HG02588 (cell line): ENCODE measurements around the gene CEP290.
"Not testable (repeated sequence)": the region's sequence is repeated elsewhere in the genome, so short reads cannot be mapped to it uniquely, and the experiment has no call there.

Source experiments
- ATAC-seq: cut with Tn5 transposase; IDR thresholded peaks from one replicate; pipeline ENCODE4 v1.9.1; 2021; ENCODE audit warnings: mild to moderate bottlenecking, moderate library complexity; ENCODE audit not compliant: unreplicated experiment

CEP290 gene

DNA sequence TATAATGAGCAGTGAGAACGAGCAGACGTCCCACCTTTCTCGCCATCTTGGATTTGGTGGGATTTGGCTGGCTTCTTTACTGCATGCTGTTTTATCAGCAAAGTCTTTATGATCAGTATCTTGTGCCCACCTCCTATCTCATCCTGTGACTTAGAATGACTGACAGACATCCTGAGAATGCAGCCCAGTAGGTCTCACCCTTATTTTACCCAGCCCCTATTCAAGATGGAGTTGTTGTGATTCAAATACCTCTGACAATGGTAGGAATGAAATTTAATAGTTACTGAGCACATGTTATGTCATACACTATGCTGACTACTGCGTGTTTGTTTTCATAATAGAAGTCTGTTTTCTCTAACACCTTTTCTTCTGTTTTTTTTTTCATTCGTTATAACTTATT, 2.1 kb upstream of the CEP290 start:
- ATAC-seq, result no peak

DNA sequence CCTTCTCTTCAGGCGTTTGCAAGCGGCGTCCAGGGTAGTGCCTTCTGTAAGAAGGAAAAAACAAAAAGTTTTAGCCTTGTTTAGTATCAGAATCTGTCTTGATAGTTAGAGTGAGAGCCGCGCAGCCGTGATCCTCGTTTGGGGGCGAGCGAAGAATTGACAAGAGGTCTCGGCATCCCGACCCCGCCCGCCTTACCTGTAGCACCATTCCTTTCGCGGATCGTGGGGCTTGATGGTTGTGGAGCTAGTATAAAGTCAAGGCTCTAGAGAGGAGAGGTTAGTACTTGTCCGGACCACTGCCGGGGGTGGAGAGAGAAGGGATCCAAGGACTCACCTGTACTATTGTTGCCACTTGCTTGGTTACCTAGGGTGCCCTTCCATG, 713 bp upstream of the CEP290 start:
- ATAC-seq, result no peak

DNA sequence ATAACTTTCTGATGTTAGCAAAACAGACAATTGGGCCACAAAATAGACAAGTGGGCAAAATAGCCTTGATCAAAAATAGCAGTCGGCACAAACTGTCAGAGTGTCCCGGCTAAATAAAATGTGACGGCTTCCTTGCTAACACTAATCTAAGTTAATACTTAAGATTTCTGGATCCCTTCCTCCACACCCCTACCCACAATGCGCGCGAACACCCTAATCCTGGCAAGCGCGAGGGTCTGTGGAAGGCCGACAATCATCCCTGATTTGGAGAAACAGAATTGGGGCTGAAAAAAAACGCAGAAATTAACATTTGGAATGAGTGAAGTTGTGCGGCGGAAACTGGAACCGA, 489 bp downstream of the CEP290 start:
- ATAC-seq, result no peak

DNA sequence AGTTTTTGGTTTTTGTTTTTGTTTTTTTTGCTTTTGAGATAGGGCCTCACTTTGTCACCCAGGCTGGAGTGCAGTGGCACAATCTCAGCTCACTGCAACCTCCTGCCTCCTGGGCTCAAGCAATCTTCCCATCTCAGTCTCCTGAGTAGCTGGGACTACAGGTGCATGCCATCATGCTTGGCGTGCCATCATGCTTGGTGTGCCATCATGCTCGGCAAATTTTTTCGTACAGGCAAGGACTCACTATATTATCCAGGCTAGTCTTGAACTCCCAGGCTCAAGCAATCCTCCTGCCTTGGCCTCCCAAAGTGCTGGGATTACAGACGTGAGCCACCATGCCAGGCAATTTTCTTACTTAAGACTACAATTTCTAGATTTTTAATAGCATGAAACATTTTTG, 2.2 kb downstream of the CEP290 start:
- not testable (repeated sequence) for ATAC-seq

DNA sequence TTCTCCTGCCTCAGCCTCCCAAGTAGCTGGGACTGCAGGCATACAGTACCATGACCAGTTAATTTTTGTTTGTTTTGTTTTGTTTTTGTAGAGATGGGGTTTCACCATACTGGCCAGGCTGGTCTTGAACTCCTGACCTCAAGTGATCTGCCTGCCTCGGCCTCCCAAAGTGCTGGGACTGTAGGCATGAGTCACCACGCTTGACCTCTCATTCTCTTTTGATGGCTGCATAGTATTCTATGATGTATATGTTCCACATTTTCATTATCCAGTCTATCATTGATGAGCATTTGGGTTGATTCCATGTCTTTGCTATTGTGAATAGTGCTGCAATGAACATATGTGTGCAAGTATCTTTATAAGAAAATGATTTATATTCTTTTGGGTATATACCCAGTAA, 8.7 kb downstream of the CEP290 start:
- ATAC-seq, result not testable (repeated sequence)

DNA sequence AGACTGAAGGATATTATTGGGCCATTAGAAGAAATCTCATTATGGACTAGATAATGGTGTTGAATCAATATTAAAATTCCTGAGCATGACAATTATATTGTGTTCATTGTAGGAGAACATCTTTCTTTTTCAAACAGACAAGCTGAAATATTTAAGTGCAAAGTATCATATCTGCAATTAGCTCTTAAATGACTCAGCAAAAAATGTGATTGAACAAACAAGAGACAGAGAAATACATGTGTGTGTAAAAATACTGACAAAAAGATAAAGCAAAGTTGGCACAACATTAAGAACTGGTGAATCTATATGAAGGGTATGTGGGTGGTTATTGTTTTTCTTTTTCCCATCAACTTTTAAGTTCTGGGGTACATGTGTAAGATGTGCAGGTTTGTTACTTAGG, 9.5 kb downstream of the CEP290 start:
- no peak for ATAC-seq

DNA sequence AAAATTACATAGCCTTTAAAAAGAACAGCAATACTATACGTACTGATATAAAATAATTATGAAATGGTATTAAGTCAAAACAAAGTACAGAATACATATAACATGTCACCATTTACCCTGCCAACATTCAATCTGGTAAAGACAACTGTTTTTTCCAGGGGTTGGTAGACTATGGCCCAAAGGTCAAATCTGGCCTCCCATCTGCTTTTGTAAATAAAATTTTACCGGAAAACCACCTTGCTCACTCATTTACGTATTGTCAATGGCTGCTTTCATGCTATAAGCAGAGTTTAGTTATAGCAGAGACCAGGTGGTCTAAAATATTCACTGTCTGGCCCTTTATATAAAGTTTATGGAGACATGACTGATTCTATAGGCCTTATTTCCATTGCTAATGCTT, 14.0 kb downstream of the CEP290 start:
- ATAC-seq, result no peak

DNA sequence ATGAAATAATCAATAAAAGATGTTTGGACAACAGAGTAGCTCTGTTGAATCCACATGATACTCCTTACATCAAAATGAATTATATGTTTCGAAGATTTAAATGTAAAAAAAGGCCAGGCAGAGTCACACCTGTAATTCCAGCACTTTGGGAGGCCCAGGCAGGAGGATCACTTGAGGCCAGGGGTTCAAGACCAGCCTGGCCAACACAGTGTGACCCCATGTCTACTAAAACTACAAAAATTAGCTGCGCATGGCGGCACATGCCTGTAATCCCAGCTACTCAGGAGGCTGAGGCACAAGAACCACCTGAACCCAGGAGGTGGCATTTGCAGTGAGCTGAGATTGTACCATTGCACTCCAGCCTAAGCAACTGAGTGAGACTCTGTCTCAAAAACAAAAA, 14.8 kb downstream of the CEP290 start:
- no peak for ATAC-seq

DNA sequence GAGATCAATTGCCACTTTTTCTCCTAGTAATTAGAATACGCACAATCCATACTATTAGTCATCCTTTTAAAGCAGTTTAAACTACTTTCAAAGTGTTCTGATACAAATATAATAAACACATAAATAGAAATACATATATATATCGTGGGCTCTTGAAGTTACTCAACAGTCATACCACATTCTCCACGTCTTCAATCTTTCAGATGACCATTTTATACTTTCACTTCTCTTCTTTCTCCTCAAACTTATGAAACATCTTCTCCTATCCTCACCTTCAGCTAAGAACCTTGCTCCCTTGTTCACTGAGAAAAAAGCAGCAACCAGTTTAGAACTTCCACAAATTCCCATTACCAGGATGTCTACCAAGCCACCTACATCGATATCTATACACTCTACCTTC, 19.2 kb downstream of the CEP290 start:
- no peak for ATAC-seq

DNA sequence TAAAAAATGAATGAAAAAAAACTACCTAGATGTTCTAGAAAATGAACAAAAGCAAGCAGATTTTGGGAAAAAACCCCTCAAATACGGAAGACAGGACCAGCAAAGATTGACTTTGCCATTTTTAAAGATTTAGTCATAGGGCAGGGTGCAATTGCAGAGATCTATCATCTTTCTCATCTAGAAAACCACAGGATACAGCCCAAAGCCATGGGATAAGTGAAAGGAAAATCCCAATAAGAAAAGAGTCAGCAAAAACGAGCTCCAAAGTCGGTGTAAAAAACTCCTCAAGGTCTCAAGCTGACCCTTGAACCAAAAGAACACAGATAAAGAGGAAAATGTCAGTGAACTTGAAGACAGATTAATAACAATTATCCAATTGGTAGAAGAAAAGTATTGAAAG, 28.0 kb downstream of the CEP290 start:
- no peak for ATAC-seq

DNA sequence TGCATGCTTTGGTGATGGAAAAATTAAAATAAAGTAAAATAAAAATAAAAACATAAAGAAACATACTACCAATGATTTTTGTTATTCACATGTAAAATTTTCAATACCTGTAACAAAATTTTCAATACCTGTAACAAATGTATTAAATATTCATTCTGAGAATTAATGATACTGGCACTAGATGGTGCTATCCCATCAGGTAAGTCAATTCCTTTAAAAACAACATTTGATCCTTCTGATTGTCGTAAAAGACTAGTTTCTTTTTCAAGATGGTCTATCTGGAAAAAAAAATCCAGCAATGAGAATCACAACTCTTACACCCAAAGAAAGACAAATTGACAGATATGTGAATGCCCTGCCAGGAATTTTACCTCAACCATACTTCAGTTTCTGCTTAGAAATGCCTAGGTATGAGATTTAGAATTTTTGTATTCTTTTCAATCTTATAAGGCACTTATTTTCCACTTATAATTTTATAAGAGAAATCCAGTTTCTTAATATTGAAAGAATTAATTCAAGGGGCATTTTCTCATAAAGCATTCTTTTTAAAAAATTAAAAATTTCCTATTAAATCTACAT, 30.7 kb downstream of the CEP290 start:
- no peak for ATAC-seq

DNA sequence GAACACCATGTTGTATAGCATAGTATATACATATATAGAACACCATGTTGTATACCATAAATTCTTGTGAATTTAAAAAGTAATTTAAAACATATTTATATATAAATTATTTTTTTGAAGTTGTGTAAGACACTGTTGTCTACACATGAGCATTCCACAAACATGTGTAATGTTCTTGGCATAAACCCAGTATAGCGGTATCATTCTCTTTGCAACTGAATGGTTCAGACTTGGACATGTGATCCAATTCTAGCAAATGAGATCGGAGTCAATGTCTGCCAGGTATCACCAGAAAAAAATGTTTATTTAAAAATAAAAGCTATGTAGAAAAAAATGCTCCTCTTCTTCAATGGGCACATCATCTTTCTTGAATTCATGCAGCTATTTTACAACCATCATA, 33.9 kb downstream of the CEP290 start:
- no peak for ATAC-seq

DNA sequence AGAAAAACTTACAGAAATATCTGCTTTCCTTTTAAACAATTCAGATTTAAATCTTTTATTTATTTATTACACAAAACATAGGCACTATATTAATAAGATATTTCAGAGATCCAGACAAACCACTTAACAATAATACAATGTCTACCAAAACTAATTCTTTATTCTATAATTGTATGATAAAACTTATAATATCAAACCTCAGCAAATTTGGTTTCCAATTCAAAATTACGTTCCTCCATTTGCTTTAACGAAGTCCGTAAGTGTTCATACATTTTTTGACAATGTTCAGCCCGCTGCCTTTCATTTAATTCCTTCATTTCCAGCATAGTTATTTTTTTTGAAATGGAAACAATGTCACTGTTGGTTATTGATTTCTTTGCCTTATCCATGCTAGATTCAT, 48.3 kb downstream of the CEP290 start:
- ATAC-seq, result no peak

DNA sequence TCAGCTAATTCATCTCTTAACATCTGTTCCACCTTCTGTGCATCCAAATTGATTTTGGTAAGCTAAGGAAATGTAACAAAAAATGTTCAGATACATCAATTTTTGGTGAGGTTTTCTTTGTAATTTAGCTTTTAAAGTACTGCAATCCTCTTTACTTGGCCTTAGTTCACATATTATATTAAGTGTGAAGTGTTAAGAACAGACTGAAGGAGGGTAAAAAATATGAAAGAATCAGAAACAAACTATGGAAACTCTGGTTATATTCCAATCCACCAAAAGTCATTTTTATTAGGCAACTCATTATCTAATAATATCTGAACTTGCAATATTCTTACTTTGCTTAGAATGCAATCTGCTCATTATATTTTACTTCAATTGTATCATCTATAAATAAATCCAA, 49.1 kb downstream of the CEP290 start:
- ATAC-seq, result no peak

DNA sequence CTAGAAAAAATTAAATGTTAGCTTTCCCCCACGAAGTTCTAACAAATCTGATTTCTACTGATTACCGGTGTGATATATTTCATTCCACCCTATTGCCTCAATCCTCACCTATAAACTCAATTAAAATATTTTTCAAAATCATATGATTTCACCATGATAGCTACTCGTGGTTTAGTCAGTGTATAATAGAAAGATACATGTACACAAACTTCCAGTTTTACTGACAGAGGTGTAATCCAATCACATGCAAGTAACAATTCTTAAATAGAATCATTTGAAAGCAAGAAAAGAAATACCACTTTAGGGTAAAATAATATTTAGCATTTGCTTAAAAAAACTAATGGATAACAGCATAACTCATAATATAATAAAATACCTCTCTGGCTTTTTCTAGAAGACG, 57.7 kb downstream of the CEP290 start:
- no peak for ATAC-seq

DNA sequence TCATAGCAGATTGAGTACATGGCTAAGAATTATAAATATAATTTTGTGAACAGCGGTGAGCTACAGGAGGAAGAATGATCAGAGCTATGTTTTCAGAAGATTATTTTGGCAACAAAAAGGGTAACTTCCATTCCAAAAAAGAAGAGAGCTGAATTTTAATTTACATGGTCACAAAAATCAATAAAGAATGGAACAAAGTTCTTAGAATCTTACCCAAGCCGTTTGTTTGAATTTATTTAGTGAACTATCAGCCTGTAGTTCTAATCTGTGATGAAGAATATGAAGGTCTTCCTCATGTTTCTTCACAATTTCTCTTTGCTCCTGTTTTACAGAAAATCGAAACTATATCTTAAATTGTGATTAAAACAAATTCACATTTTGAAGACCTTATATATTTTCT, 58.3 kb downstream of the CEP290 start:
- ATAC-seq, result no peak

DNA sequence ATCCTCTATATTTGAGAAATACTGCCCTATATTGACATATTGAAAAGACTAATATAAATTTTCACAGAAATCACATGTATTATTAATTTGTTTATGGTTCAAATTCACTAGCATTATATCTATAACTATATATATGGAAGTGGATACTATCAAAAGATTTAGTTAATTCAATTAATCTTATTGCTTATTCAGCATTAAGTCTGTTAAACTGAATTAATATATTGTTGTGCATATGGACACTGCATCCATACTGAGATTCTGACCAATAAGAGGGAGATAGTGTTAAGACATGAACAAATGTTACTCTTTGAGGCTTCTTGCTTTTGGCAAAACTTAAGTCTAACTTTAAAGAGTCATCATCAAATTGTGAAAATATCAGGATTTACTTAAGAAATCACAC, 60.6 kb downstream of the CEP290 start:
- no peak for ATAC-seq

DNA sequence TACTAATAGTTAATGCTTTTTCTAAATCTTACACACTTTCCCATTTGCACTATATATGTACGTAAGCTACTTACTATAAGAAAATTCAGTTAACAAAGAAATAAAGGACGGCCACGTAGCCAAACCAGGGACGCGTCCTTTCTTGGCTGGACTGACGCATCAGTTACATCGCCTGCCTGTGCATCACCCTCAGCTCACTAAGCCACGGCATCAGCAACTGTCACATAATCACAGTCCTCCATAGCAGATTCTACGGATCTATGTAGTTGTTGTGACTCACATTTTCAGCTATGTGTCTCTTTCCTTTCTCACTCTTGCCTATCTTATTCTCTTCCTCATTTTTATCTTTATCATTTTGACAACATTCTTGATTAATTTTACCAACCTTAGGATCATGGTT, 74.6 kb downstream of the CEP290 start:
- no peak for ATAC-seq

DNA sequence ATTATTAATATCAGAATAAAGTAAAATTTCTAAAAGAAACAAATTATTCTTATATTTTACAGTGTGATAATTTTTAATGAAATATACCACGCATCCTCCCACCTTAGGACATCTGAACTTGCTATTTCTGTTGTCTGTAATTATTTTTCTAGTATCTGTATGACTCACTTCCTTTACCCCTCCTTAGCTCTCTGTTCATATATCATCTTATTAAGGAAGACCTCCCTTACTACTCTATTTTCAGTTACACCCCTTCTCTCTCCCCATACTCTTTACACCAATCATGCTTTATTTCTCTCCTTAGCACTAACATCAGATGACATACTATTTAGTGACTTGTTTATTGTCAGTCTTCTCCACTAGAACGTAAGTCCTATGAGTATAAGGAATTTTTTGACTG, 78.5 kb downstream of the CEP290 start:
- ATAC-seq, result peak; percentile 73

DNA sequence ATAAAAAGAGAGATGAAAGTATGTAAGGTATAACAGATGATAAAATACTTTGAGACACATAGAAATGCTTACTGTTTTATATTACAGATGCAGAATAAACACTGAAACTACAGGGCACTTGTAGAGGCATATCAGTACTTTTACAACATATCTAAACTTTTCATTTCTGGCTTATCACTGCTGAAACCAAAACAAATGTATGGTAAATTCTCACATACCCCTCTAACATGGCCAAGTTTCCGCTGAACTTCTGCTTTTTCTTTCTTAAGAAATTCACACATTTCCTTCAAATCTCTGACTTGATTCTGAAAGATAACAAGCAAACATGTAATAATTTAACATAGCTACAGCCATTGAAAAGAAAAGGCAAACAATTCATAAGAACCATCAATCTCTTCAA, 79.4 kb downstream of the CEP290 start:
- peak; percentile 68 for ATAC-seq

DNA sequence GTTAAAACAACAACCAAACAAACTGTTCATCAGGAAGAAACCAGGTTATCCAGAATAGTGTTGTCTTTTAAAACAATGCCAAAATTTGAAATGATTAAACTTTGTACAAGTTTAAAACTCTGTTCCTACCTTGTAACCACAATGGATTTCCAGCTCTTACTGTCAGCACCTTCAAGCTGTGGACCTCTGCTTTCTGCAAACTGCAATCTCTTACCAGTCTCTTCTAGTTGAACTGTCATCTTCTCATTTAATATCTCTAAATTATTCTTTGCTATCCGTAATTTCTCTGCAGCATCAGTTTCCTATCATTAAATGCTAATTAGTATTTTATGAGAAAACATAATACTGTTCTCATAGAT, 83.2 kb downstream of the CEP290 start:
- no peak for ATAC-seq

DNA sequence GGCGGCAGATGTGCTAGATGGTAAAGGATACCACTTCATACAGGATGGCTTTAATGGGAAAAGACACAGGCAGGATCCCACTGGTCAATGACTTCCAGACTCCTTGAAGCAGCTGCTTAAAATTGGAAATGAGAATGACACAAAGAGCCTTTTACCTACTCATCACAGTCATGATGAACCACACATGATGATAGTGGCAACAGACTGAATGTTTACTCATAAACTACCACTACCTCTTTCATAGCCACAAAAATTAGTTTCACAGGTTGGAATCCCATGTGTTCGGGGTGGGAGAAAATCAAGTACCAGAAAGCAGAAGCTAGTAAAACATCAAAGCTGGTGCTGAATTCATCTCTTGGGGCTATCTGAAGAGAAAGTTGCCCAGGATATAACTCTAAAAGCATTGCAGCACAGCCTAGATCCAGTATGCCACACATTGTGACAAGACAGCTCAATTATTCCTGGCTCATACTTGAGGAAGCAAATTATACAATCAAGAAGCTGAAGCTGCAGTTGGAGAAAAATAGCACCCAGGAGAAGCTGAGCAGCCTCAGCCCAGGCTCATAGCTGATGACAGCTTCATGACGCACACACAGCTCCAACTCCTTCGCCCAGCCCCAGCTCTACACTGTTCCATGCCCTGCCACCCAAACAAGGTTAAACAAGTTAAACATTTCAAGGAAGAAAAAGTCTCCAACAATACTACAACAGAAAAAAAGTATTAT, 83.7 kb downstream of the CEP290 start:
- no peak for ATAC-seq

DNA sequence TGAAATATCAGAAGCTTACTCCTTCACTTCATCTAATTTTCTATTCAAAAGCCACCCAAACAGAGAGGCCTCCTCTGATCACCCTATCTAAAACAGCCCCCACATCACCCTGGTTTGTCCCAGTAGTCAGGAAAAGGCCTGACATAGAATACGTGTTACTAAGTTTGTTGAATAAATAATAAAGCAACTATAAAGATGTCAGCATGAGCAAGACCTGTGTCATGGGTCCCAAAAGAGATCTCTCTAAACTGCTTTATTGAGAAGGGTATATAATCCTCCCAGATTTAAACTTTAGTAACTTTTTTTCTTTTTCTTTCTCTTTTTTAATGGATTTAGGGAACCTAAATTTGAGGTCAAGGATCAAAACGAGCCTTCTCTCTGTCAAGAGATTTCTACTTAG, 85.3 kb downstream of the CEP290 start:
- ATAC-seq, result no peak
